Measurements from ENCODE around the gene USP37.

The USP37 gene

DNA sequence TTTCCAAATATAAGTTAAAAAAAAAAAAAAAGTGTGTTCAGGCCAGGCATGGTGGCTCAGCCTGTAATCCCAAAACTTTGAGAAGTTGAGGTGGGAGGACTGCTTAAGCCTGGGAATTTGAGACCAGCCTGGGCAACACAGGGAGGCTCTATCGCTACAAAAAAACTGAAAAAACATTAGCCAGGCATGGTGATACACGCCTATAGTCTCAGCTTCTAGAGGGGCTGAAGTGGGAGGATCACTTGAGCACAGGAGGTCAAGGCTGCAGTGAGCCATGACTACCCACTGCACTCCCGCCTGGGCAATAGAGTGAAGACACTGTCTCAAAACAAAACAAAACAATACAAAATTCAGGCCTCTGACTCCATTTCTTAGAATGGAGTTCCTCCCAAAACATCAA lies 9.2 kb downstream of the USP37 start:
- DNase-seq (ENCODE audit: low read depth in 1 of 2, low spot score in 1 of 2), result no peak
- TF ChIP-seq REST (IDR thresholded peaks at IDR 0.05; ENCODE audit: insufficient replicate concordance, low read depth) (no peak), GABPA (IDR thresholded peaks at IDR 0.05; ENCODE audit: low read depth) (no peak), SPI1 (IDR thresholded peaks at IDR 0.05; ENCODE audit: borderline replicate concordance, low read depth) (no peak), POLR2AphosphoS5 (IDR thresholded peaks at IDR 0.05; ENCODE audit: low read depth) (no peak)
- TF ChIP-seq, protein P1, sequence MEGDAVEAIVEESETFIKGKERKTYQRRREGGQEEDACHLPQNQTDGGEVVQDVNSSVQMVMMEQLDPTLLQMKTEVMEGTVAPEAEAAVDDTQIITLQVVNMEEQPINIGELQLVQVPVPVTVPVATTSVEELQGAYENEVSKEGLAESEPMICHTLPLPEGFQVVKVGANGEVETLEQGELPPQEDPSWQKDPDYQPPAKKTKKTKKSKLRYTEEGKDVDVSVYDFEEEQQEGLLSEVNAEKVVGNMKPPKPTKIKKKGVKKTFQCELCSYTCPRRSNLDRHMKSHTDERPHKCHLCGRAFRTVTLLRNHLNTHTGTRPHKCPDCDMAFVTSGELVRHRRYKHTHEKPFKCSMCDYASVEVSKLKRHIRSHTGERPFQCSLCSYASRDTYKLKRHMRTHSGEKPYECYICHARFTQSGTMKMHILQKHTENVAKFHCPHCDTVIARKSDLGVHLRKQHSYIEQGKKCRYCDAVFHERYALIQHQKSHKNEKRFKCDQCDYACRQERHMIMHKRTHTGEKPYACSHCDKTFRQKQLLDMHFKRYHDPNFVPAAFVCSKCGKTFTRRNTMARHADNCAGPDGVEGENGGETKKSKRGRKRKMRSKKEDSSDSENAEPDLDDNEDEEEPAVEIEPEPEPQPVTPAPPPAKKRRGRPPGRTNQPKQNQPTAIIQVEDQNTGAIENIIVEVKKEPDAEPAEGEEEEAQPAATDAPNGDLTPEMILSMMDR (IDR thresholded peaks at IDR 0.05; ENCODE audit: insufficient read depth, low read length), result no peak

GRCh38 chr2:218557941-218558340 lies 10.2 kb downstream of the USP37 start:
- no peak for DNase-seq (ENCODE audit: low read depth in 1 of 2, low spot score in 1 of 2)
- Histone ChIP-seq H3K27ac (replicated peaks) (no peak overlapping the region), H3K4me3 (replicated peaks; ENCODE audit: insufficient read depth, low read length) (no peak overlapping the region), H3K27me3 (ENCODE audit: insufficient read depth, poor library complexity, severe bottlenecking) (no peaks in the 10 kb centered on the region)
- TF ChIP-seq, protein P1 (IDR thresholded peaks at IDR 0.05; ENCODE audit: insufficient read depth, low read length), result no peak
- no peak for TF ChIP-seq POLR2AphosphoS5 (IDR thresholded peaks at IDR 0.05; ENCODE audit: low read depth)
- no peak for TF ChIP-seq REST (IDR thresholded peaks at IDR 0.05; ENCODE audit: insufficient replicate concordance, low read depth)
- no peak for TF ChIP-seq SPI1 (IDR thresholded peaks at IDR 0.05; ENCODE audit: borderline replicate concordance, low read depth)
- TF ChIP-seq GABPA (IDR thresholded peaks at IDR 0.05; ENCODE audit: low read depth), result no peak

More for the DNA sequence above, 9.2 kb downstream of the USP37 start:
- Histone ChIP-seq H3K27ac (replicated peaks) (no peak overlapping the region), H3K4me3 (replicated peaks; ENCODE audit: insufficient read depth, low read length) (no peak overlapping the region), H3K27me3 (ENCODE audit: insufficient read depth, poor library complexity, severe bottlenecking) (no peaks in the 10 kb centered on the region)

GRCh38 chr2:218555527-218555926 lies 12.6 kb downstream of the USP37 start:
- no peak for DNase-seq (ENCODE audit: low read depth in 1 of 2, low spot score in 1 of 2)
- H3K27me3 ChIP-seq (ENCODE audit: insufficient read depth, poor library complexity, severe bottlenecking), result no peaks in the 10 kb centered on the region
- H3K4me3 ChIP-seq (replicated peaks; ENCODE audit: insufficient read depth, low read length), result no peak overlapping the region
- no peak for TF ChIP-seq POLR2AphosphoS5 (IDR thresholded peaks at IDR 0.05; ENCODE audit: low read depth)
- no peak for TF ChIP-seq REST (IDR thresholded peaks at IDR 0.05; ENCODE audit: insufficient replicate concordance, low read depth)
- TF ChIP-seq, protein P1 (IDR thresholded peaks at IDR 0.05; ENCODE audit: insufficient read depth, low read length), result no peak
- no peak for TF ChIP-seq GABPA (IDR thresholded peaks at IDR 0.05; ENCODE audit: low read depth)
- no peak for TF ChIP-seq SPI1 (IDR thresholded peaks at IDR 0.05; ENCODE audit: borderline replicate concordance, low read depth)
- H3K27ac ChIP-seq (replicated peaks), result no peak overlapping the region

Measured in HL-60 (cell line).